Activated gamma-delta T cell (primary cell): Measurements from ENCODE around the gene SPDYE3.
"Not testable (repeated sequence)": the region's sequence is repeated elsewhere in the genome, so short reads cannot be mapped to it uniquely, and the experiment has no call there.

Experiments
- DNase-seq: peaks from one replicate; lab custom pipeline; 2025; lab: John Stamatoyannopoulos, UW
- total RNA-seq, 2 donors: gene quantifications; one replicate each; lab custom pipeline; 2026; lab: John Stamatoyannopoulos, UW

Gene SPDYE3, protein sequence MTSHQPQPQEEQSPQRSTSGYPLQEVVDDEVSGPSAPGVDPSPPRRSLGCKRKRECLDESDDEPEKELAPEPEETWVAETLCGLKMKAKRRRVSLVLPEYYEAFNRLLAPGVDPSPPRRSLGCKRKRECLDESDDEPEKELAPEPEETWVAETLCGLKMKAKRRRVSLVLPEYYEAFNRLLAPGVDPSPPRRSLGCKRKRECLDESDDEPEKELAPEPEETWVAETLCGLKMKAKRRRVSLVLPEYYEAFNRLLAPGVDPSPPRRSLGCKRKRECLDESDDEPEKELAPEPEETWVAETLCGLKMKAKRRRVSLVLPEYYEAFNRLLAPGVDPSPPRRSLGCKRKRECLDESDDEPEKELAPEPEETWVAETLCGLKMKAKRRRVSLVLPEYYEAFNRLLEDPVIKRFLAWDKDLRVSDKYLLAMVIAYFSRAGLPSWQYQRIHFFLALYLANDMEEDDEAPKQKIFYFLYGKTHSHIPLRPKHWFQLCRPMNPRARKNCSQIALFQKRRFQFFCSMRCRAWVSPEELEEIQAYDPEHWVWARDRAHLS
- 0 reads per million in 2 donors for total RNA-seq

DNA sequence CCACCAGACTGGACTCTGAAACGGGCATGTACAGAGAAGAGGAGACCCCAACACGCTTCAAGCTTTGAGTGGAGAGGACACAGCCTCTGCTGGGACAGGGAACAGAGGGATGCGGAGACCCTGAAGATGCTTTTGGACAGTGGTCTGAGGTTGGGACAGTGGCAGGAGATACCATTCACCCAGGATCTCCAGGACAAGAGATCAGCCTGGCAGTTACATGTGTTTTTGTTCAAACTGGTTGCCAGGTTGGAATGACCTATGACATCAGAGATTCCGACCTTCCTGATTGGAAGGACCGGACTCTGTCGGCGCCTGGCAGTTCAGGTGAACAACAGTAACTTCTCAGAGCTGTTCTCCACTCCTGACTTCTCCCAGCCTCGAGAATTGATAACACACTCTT lies at the start of gene SPDYE3:
TSS of gene SPDYE3 (plus strand) at position 301 of the 400 bp plus-strand sequence. CDS start 184 bp downstream, outside the sequence.
- not testable (repeated sequence) for DNase-seq

DNA sequence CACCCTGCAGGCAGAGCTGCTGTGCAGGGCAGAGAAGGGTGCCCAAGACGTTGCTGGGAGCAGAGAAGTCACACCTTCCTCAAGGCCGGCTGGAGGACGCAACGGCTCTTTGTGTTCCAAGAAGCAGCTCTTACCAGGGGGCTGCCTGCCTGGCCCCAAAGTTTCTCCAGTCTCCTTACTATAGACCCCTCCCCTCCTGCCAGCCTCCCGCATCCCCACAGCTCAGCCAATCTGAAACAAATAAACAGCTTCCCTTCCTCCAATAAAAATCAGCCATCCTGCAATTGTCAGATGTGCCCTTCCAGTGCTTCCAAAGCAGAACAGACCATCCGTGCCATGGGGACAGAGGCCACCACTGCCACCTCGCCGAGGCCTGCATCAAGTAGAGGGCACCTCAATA lies 47.5 kb upstream of the SPDYE3 start:
- DNase-seq = not testable (repeated sequence)

DNA sequence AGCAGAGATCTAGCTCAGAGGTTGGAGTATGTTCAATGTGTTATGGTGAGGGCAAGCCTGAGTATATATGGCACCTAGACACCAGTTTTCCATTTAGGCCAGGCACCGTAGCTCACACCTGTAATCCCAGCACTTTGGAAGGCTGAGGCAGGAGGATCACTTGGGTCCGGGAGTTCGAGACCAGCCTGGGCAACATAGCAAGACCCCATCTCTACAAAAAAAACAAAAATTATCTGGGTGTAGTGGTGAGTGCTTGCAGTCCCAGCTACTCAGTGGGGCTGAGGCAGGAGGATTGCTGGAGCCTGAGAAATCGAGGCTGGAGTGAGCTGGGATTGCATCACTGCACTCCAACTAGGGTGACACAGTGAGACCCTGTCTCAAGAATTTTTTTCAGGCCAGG lies 44.6 kb upstream of the SPDYE3 start:
- not testable (repeated sequence) for DNase-seq

DNA sequence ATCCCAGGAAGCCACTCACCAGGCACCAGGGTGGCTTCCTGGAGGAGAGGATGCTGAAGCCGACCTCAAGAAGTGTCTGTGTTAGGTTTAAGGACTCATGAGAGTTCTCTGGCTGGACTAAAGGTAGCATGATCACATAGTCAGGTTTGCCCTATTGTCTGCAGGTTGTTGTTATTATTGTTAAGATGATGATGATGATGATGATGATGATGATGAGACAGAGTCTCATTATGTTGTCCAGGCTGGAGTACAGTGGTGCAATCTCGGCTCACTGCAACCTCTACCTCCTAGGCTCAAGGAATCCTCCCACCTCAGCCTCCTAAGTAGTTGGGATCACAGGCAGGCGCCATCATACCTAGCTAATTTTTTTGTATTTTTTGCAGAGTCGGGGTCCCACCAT lies 43.3 kb upstream of the SPDYE3 start:
- not testable (repeated sequence) for DNase-seq

DNA sequence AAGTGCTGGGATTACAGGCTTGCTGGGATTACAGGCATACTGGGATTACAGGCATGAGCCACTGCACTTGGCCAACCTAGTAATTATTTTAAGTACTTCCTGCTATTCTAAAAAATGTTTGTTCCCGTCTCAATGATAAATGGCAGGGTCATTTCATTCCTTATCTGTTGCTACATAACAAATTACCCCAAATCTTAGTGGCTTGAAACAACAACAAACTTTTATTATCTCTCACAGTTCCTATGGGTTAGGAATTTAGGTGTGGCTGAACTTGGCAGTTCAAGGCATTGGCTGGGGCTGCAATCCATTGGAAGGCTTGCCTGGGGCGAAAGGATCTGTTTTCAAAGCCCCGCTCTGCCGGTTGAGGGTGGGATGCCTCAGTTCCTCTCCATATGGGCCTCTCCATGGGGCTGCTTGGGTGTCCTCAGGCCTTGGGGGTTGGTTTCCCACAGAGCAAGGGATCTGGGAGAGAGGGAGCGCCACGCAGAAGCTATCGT lies 42.8 kb upstream of the SPDYE3 start:
- not testable (repeated sequence) for DNase-seq

DNA sequence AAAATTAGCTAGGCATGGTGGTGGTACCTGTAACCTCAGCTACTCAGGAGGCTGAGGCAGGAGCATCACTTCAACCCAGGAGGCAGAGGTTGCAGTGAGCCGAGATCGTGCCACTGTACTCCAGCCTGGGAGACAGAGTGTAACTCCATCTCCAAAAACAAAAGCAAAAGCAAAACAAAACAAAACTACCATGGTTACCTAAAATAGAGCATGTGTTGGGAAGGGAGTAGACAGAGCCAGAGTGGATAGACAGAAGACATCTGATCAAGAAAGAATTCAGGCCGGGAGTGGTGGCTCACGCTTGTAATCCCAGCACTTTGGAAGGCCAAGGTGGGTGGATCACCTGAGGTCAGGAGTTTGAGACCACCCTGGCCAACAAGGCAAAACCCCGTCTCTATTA lies 41.7 kb upstream of the SPDYE3 start:
- not testable (repeated sequence) for DNase-seq

DNA sequence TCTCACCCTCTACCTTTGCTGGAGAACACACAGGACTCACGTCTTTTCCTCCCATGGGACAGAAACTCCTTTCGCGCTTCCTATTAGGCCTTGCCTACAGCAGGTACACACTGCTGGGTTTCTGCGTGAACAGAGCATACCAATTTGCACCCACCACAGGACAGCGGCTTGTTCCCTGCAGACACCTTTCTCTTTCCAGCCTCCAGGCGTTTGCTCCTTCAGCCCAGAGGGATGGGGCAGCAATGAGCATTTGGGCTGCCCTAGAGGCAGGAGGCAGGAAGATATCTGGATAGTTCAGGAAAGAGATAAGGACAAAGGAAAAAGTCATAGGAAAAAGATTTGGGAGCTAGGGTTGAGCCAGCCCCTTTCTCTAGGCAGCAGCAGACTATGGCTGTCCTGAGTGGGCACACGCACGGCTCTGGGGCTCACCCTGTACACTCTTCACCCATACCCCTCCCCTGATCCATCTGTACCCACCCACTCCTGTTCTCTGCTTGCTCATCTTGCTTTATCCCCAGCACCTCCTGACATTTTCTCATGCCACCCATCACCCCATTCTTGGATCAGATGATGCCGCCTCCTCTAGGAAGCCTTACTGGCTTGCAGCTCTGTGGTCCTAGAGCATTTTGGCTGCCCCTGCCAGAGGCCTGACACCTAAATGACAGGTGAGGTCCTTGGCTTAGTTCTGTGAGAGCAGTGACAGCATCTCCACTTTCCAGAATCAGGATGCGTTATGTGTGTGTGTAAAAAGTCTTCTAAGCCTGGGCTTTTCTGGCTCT lies 40.7 kb upstream of the SPDYE3 start:
- DNase-seq = no peak

DNA sequence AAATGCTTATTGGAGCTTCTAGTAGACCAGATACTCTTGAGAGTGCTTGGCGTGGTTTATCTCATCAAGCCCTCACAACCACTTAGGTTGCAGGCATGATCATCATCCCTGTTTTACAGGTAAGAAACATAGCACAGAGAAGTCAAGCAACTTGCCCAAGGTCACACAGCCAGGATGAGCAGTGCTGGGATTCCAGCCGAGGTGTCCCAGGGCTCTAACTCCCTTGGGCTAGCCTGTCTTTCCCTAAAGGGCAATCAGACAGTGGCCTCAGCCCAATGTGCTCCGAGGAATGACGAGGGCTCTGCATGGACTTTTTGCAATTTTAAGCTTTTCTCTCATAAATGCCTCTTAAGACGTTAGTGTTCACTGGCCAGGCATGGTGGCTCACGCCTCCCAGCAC lies 39.9 kb upstream of the SPDYE3 start:
- DNase-seq = no peak

DNA sequence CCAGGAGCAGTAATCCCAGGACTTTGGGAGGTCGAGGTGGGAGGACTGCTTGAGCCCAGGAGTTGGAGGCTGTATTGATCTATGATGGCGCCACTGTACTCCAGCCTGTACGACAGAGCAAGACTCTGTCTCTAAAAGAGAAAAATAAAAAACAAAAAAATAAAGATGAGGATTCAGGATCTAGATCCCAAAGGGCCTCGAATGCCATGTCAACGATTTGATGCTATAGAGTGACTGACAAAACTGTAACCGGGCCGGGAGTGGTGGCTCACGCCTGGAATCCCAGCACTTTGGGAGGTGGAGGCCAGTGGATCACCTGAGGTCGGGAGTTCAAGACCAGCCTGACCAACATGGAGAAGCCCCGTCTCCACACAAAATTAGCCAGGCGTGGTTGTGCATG lies 38.6 kb upstream of the SPDYE3 start:
- DNase-seq = not testable (repeated sequence)

DNA sequence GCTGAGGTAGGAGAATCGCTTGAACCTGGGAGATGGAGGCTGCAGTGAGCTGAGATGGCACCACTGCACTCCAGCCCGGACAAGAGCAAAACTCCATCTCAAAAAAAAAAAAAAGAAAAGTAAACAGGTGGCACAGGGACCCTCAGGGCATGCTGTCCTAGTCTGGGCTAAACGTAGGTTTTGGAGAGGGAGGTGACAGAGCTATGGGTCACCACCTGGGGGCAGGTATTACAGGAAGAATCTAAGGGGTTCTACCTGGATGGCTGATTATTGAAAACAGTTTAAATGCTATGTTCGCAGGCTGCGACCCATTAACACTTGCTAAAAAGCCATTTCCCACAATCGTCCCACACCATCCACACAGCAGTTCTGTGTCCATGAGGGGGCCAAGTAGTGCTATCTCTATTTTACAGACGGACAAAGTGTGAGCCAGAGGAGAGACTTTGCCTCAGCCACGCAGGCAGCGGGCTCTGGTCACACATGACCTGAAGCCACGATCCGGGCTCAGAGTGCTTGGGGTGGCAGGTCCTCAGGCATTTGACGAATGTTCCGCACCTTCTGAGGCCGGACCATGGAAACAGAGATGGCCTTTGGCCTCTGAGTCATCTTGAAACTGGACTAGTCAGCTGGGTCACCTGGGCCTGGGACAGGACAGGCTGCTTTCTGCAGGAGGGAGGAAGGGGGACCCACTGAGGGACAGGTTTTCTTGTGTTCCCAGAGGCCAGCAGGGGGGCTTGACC lies 38.0 kb upstream of the SPDYE3 start:
- DNase-seq = not testable (repeated sequence)

DNA sequence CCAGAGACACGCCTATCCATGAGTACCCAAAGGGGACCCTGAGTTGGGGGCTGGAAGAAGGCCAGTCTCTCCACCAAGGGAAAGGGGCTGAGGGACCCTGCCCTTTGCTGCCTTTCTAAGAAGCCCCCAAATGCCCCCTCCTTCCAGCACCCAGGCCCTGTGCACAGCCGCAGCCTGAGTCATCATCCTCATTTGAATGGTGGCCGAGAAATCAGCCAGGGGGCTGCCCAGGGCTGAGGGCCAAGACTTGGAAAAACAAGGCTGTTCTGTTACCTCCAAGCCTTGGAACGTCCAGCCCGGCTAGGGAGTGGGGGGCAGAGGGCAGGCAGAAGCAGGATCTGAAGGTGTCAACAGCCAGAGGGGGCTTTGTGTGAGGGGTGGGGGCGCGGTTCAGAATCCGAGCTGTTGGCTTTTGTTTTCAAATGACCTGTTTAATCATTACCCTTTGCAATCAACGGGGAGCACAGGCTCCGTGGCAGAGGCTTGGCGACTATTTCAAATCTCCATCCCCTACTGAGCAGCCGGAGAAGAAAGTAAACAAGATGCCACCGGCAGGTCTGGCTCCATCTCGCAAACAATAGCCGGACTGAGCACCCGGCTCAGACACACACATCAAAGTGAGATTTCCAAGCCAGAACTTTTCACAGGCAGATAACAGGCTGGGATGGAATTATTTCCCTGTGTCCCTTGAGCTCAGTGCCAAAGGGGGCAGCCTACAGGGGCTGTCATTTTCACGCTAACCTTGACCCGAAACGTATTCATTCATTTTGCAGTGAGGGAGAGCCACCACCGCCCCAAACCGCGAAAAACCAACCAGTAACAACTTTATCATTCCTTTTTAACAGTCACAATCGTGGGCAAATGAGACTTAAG lies 37.2 kb upstream of the SPDYE3 start:
- DNase-seq = not testable (repeated sequence)

DNA sequence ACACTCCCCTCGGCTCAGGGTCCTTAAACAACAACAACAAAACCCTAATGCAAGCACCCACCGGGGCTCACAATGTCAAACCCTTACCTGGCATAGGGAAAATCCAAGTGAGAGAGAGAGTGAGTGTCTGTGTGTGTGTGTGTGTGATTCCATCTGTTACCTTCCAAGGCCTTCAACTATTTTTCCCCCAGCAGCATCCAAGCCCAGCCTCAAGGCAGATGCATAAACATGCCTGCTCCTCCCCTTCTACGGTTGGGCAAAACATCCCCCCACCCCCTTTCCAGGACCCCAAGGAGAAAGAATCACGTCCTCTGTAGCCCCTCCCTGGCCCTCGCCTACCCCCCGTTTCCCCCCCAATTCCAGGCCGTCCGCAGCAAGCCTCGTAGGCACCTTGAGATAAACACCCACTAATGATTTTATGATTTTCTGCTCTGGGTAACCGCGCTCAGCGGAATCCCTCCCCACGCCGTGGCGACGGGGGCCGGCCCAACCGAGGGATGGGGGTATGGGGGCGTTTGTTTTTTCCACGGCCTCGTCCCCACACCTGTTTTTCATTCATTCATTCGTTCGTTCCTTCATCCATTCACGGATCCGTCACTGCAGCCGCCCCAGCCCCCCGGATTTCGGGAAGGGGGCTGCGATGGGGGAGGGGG lies 36.4 kb upstream of the SPDYE3 start:
- not testable (repeated sequence) for DNase-seq

DNA sequence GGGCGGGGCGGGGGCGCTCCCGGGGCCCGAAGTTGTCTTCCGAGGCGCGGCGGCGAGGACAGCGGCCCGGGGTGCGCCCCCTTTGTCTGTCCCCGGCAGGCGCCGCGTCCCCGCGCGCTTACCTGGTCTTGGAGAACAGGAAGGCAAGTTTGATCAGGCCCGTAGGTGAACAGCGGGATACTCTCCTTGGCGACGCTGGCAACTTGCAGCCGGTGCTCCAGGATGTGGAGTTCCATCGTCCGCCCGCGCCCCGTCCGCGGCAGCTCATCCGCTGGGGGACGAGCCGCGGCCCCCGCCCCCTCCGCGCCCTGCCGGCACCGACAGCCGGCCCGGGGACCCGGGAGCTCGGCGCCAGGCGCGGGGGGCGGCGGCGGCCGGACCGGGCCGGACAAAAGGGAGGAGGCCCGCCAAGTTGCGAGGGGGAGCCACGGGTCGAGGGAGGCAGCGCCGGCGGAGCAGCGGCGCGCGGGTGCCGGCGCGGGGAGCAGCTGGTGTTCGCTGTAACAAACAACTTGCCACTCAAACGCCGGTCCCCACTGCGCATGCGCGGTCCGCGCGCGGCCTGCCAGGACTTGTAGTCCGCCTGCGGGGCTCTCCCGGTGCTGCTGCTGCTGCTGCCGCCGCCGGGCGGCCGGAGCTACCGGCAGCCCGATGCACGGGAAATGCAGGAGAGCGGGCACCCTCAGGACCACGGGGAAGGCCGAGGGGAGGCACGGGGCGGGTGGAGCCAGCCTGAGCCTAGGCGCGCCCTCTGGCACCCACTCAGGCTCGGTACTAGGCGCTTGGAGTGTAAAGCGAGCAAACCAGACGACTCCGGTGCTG lies 35.6 kb upstream of the SPDYE3 start:
- peak; percentile 95 for DNase-seq

DNA sequence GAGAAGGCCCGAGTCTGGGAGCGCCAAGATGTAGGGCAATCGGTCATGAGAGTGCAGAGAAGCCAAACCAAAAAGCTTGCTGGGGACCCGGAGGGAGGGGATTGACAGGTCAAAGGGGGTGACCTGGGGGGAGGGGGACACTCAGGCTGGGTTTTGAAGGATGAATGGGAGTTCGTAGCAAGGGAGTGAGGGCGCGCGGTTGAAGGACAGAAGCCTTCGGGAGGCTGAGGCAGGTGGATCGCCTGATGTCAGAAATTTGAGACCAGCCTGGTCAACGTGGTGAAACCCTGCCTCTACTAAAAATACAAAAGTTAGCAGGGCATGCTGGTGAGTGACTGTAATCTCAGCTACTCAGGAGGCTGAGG lies 35.0 kb upstream of the SPDYE3 start:
- DNase-seq = not testable (repeated sequence)

DNA sequence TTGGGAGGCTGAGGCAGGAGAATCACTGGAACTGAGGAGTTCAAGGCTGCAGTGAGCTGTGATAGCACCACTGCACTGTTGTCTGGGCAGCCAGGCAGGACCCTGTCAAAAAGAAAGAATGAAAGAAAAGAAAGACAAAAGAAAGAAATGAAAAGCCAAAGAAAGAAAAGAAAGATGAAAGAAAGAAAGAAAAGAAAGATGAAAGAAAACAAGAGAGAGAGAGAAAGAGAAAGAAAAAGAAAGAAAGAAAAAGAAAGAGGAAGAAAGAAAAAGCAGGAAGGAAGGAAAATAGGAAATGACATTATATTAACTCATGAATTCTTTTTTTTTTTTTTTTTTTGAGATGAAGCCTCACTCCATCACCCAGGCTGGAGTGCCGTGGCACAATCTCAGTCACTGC lies 32.4 kb upstream of the SPDYE3 start:
- no peak for DNase-seq

DNA sequence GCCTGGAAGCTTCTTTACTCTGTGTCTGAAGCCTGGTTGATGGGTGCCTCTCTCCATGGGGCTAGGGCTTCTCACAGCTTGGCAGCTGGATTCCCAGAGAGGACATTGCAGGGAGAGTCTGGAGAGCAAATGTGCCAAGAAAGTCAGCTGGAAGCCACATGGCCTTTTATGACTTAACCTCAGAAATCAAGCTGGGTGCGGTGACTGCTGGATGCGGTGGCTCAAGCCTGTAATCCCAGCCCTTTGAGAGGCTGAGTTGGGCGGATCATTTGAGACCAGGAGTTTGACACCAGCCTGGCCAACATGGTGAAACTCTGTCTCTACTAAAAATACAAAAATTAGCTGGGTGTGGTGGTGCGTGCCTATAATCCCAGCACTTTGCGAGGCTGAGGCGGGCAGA lies 31.4 kb upstream of the SPDYE3 start:
- not testable (repeated sequence) for DNase-seq

DNA sequence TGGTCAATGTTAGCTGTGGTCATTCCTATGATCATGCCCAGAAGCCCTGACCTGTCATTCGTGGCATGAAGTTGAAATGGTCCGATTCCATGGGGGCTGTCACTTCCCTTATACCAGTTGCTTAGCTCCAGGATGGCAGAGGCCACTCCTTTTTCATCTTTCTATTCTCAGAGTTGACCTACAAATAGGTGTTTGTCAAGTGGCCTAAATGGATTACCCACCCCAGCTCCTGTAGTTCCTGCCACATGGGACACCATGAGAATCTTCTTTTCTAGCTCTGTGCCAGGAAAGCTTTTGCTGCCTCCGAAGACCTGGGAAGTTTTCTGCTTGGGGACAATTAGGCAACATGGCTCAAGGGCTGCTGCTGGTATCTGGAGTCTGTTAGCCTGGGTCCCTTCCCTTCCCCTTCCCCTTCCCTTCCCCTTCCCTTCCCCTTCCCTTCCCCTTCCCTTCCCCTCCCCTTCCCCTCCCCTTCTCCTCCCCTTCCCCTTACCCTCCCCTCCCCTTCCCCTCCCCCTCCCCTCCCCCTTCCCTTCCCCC lies 25.4 kb upstream of the SPDYE3 start:
- not testable (repeated sequence) for DNase-seq

DNA sequence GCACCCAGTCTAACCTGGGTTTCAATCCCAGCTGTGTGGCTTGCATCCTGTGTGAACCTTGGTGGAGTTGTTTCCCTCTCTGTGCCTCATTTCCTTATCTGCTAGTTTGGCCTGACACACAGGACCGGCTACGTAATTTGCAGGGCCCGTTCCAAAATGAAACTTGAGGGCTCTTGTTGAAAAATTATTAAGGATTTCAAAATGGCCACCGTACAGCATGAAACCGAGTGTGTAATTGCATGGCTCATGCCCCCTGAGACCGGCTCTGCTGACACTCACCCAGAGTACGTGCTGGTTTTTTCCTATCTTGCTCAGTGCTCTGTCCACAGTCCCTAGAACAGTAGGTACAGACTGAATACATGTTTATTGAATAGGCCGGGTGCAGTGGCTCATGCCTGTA lies 24.4 kb upstream of the SPDYE3 start:
- DNase-seq = not testable (repeated sequence)
